Karpas-422 (cell line): ENCODE measurements around the gene TMA7B. TPM values are rescaled to one million over a fixed set of nuclear protein-coding genes. Genes with fewer than 3 reads are reported as not detected.

ENCODE experiments used
- DNase-seq: peaks from one replicate; pipeline ENCODE4 v3.0.0-alpha.2; 2015
- H2AFZ ChIP-seq: fragments of 200-600 bp; sonication (generic); 2 replicates; pipeline ENCODE4 v1.6.1; 2014; ENCODE audit warnings: antibody characterized with exemption, low read length, mixed read lengths
- H3K27ac ChIP-seq: fragments of 200-600 bp; sonication (generic); 2 replicates; pipeline ENCODE4 v1.5.1; 2014; ENCODE audit warnings: mild to moderate bottlenecking, low read length, moderate library complexity
- H3K27me3 ChIP-seq: fragments of 200-600 bp; sonication (generic); 2 replicates; pipeline ENCODE4 v1.6.1; 2014; ENCODE audit warnings: low read length, mixed read lengths
- H3K36me3 ChIP-seq: fragments of 200-600 bp; sonication (generic); 2 replicates; pipeline ENCODE4 v1.6.1; 2014; ENCODE audit warnings: low read length, mixed read lengths; ENCODE audit not compliant: insufficient read depth
- H3K4me1 ChIP-seq: fragments of 200-600 bp; sonication (generic); 2 replicates; pipeline ENCODE4 v1.6.1; 2014; ENCODE audit warnings: mild to moderate bottlenecking, low read length, mixed read lengths
- H3K4me2 ChIP-seq: fragments of 200-600 bp; sonication (generic); 2 replicates; pipeline ENCODE4 v1.6.1; 2014; ENCODE audit warnings: low read length, low read depth, mild to moderate bottlenecking; ENCODE audit not compliant: poor library complexity, severe bottlenecking
- H3K4me3 ChIP-seq: fragments of 200-600 bp; sonication (generic); 2 replicates; pipeline ENCODE4 v1.5.1; 2014; ENCODE audit warnings: mild to moderate bottlenecking, antibody characterized with exemption, low read length, mixed read lengths
- H3K79me2 ChIP-seq: fragments of 200-600 bp; sonication (generic); 2 replicates; pipeline ENCODE4 v1.6.1; 2014; ENCODE audit warnings: mild to moderate bottlenecking, low read length, mixed read lengths
- H3K9ac ChIP-seq: fragments of 200-600 bp; sonication (generic); 2 replicates; pipeline ENCODE4 v1.6.0; 2014; ENCODE audit warnings: low read length
- H3K9me2 ChIP-seq: fragments of 200-600 bp; sonication (generic), shearing (Covaris generic); replicated peaks from 2 replicates; pipeline ENCODE4 v1.6.0; 2014; ENCODE audit warnings: mild to moderate bottlenecking, low read length, moderate library complexity; ENCODE audit not compliant: insufficient read depth
- H3K9me3 ChIP-seq: fragments of 300-700, 200-600 bp; sonication (generic); 2 replicates; pipeline ENCODE4 v1.6.1; 2014; ENCODE audit warnings: low read length, mixed read lengths
- H4K20me1 ChIP-seq: fragments of 200-600 bp; sonication (generic); 2 replicates; pipeline ENCODE4 v1.6.1; 2014; ENCODE audit warnings: mild to moderate bottlenecking, antibody characterized with exemption, low read length, low read depth; ENCODE audit not compliant: insufficient read depth
- total RNA-seq: library from RNA; depleted of rRNA; stranded (reverse); fragments of >200 nt; shearing (Covaris generic); gene quantifications from 2 replicates; pipeline ENCODE4 v1.2.3, GENCODE V29; 2014; ENCODE audit warnings: low replicate concordance; rRNA removed

The TMA7B gene
- total RNA-seq, result not detected in 2 replicates

- Histone ChIP-seq H3K9me2 (no peaks in the 10 kb centered on the region), H2AFZ (no peak within 1 kb of the TSS), H3K9ac (no peak within 1 kb of the TSS), H3K4me3 (no peak within 1 kb of the TSS), H3K27ac (no peak within 1 kb of the TSS), H3K27me3 (no peaks in the 10 kb centered on the region), H3K79me2 (no peaks in the 10 kb centered on the region), H3K4me1 (peaks cover 11% of the 10 kb centered on the region), H4K20me1 (no peaks in the 10 kb centered on the region), H3K9me3 (no peaks in the 10 kb centered on the region), H3K36me3 (no peaks in the 10 kb centered on the region), H3K4me2 (no peak within 1 kb of the TSS)
- DNase-seq, result no peak
Measured at GRCh38 chr22:39959640-39960447, at the start of gene TMA7B. Gene TMA7B (plus strand): TSS chr22:39960397. CDS start chr22:39964375, 3,978 bp downstream.

- H3K4me3 ChIP-seq, result no peak overlapping the region
- H3K36me3 ChIP-seq, result no peaks in the 10 kb centered on the region
- DNase-seq, result no peak
- no peaks in the 10 kb centered on the region for H3K9me3 ChIP-seq
- H3K4me1 ChIP-seq, result no peaks in the 10 kb centered on the region
- no peaks in the 10 kb centered on the region for H3K79me2 ChIP-seq
- no peak overlapping the region for H3K27ac ChIP-seq
- H3K9ac ChIP-seq, result no peak overlapping the region
- H3K4me2 ChIP-seq, result no peak overlapping the region
- H4K20me1 ChIP-seq, result no peaks in the 10 kb centered on the region
- no peaks in the 10 kb centered on the region for H3K9me2 ChIP-seq
- H3K27me3 ChIP-seq, result no peaks in the 10 kb centered on the region
- H2AFZ ChIP-seq, result no peak overlapping the region
Measured at GRCh38 chr22:39910876-39911613, 49.2 kb upstream of the TMA7B start.

- no peaks in the 10 kb centered on the region for H3K4me1 ChIP-seq
- no peak overlapping the region for H3K27ac ChIP-seq
- DNase-seq, result no peak
Measured at GRCh38 chr22:39913321-39913720, 46.9 kb upstream of the TMA7B start.

GRCh38 chr22:39913886-39914285, 46.3 kb upstream of the TMA7B start:
- no peak overlapping the region for H3K4me3 ChIP-seq
- H4K20me1 ChIP-seq, result no peaks in the 10 kb centered on the region
- no peak overlapping the region for H2AFZ ChIP-seq
- no peak overlapping the region for H3K27ac ChIP-seq
- no peaks in the 10 kb centered on the region for H3K4me1 ChIP-seq
- no peak overlapping the region for H3K4me2 ChIP-seq
- H3K9me3 ChIP-seq, result no peaks in the 10 kb centered on the region
- H3K9ac ChIP-seq, result no peak overlapping the region
- no peaks in the 10 kb centered on the region for H3K36me3 ChIP-seq
- H3K27me3 ChIP-seq, result no peaks in the 10 kb centered on the region
- no peaks in the 10 kb centered on the region for H3K79me2 ChIP-seq
- H3K9me2 ChIP-seq, result no peaks in the 10 kb centered on the region
- no peak for DNase-seq

More at GRCh38 chr22:39913321-39913720, 46.9 kb upstream of the TMA7B start:
- Histone ChIP-seq H3K4me2 (no peak overlapping the region), H2AFZ (no peak overlapping the region), H3K9me2 (no peaks in the 10 kb centered on the region), H4K20me1 (no peaks in the 10 kb centered on the region), H3K79me2 (no peaks in the 10 kb centered on the region), H3K9me3 (no peaks in the 10 kb centered on the region), H3K36me3 (no peaks in the 10 kb centered on the region), H3K4me3 (no peak overlapping the region), H3K27me3 (no peaks in the 10 kb centered on the region), H3K9ac (no peak overlapping the region)

- H4K20me1 ChIP-seq, result no peaks in the 10 kb centered on the region
- no peak for DNase-seq
- no peak overlapping the region for H3K4me3 ChIP-seq
- H3K27ac ChIP-seq, result no peak overlapping the region
- H3K4me2 ChIP-seq, result no peak overlapping the region
- H3K9me2 ChIP-seq, result no peaks in the 10 kb centered on the region
- H3K79me2 ChIP-seq, result no peaks in the 10 kb centered on the region
- no peaks in the 10 kb centered on the region for H3K4me1 ChIP-seq
- no peaks in the 10 kb centered on the region for H3K9me3 ChIP-seq
- H3K36me3 ChIP-seq, result no peaks in the 10 kb centered on the region
- no peaks in the 10 kb centered on the region for H3K27me3 ChIP-seq
- no peak overlapping the region for H3K9ac ChIP-seq
- no peak overlapping the region for H2AFZ ChIP-seq
Measured at GRCh38 chr22:39914584-39914983, 45.6 kb upstream of the TMA7B start.

GRCh38 chr22:39915295-39915726, 44.9 kb upstream of the TMA7B start:
- DNase-seq, result no peak
- H3K4me1 ChIP-seq, result peaks cover under 1% of the 10 kb centered on the region; the same call in 1 of the 2 replicates

GRCh38 chr22:39916496-39916895, 43.7 kb upstream of the TMA7B start:
- no peaks in the 10 kb centered on the region for H3K27me3 ChIP-seq
- H3K9me3 ChIP-seq, result no peaks in the 10 kb centered on the region
- H3K9ac ChIP-seq, result no peak overlapping the region
- no peak for DNase-seq
- no peak overlapping the region for H3K4me2 ChIP-seq
- H3K4me1 ChIP-seq, result peaks cover 9% of the 10 kb centered on the region
- H3K27ac ChIP-seq, result no peak overlapping the region
- no peak overlapping the region for H2AFZ ChIP-seq
- no peaks in the 10 kb centered on the region for H4K20me1 ChIP-seq
- H3K36me3 ChIP-seq, result no peaks in the 10 kb centered on the region
- no peak overlapping the region for H3K4me3 ChIP-seq
- no peaks in the 10 kb centered on the region for H3K9me2 ChIP-seq
- H3K79me2 ChIP-seq, result no peaks in the 10 kb centered on the region

More at GRCh38 chr22:39915295-39915726, 44.9 kb upstream of the TMA7B start:
- H4K20me1 ChIP-seq, result no peaks in the 10 kb centered on the region
- no peaks in the 10 kb centered on the region for H3K9me2 ChIP-seq
- no peaks in the 10 kb centered on the region for H3K36me3 ChIP-seq
- H3K79me2 ChIP-seq, result no peaks in the 10 kb centered on the region
- H3K27me3 ChIP-seq, result no peaks in the 10 kb centered on the region
- no peaks in the 10 kb centered on the region for H3K9me3 ChIP-seq
- no peak overlapping the region for H3K4me2 ChIP-seq
- H3K27ac ChIP-seq, result no peak overlapping the region
- no peak overlapping the region for H2AFZ ChIP-seq
- no peak overlapping the region for H3K9ac ChIP-seq
- no peak overlapping the region for H3K4me3 ChIP-seq

GRCh38 chr22:39917197-39917643, 43.0 kb upstream of the TMA7B start:
- DNase-seq, result no peak
- peaks cover 9% of the 10 kb centered on the region for H3K4me1 ChIP-seq

More at GRCh38 chr22:39917197-39917643, 43.0 kb upstream of the TMA7B start:
- no peaks in the 10 kb centered on the region for H3K27me3 ChIP-seq
- no peaks in the 10 kb centered on the region for H3K36me3 ChIP-seq
- H3K27ac ChIP-seq, result no peak overlapping the region
- H3K79me2 ChIP-seq, result no peaks in the 10 kb centered on the region
- H3K9ac ChIP-seq, result no peak overlapping the region
- H3K4me3 ChIP-seq, result no peak overlapping the region
- no peaks in the 10 kb centered on the region for H4K20me1 ChIP-seq
- no peaks in the 10 kb centered on the region for H3K9me2 ChIP-seq
- no peaks in the 10 kb centered on the region for H3K9me3 ChIP-seq
- H2AFZ ChIP-seq, result no peak overlapping the region
- no peak overlapping the region for H3K4me2 ChIP-seq
